GM19239 (cell line): ENCODE results near the gene CYBRD1.
"Not testable (repeated sequence)": the region's sequence is repeated elsewhere in the genome, so short reads cannot be mapped to it uniquely, and the experiment has no call there.

ENCODE experiments used
- DNase-seq: peaks from one replicate; pipeline ENCODE4 v3.0.0; 2011; ENCODE audit warnings: low spot score; ENCODE audit not compliant: insufficient read length
- FAIRE-seq: peaks from 2 replicates; lab custom pipeline; 2011; peaks lifted over from hg19 to GRCh38; lab: Jason Lieb, UNC

Gene CYBRD1

DNA sequence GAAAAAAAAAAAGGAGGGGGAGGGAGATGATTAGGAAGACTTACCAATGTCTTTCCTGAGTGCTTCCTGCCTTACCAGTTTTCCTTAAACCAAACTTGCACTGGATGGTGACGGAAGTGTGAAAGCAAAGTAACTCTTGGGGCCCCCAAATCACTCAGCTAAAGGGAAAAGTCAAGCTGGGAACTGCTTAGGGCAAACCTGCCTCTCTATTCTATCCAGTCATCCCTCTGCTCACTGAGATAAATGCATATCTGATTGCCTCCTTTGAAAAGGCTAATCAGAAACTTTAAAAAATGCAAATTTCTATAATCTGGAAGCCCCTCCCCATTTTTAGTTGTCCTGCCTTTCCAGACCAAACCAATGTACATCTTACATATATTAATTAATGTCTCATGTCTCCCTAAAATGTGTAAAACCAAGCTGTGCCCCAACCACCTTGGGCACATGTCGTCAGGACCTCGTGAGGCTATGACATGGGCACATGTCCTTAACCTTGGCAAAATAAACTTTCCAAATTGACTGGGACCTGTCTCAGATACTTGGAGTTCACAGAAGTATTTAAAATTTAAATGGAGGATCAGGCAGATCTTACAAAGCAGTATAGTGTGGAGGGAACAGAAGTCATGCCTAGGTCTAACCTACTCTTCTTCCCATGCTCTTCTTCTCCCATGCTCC is 7.2 kb upstream of the CYBRD1 start:
- DNase-seq (no peak), FAIRE-seq (no peak)

DNA sequence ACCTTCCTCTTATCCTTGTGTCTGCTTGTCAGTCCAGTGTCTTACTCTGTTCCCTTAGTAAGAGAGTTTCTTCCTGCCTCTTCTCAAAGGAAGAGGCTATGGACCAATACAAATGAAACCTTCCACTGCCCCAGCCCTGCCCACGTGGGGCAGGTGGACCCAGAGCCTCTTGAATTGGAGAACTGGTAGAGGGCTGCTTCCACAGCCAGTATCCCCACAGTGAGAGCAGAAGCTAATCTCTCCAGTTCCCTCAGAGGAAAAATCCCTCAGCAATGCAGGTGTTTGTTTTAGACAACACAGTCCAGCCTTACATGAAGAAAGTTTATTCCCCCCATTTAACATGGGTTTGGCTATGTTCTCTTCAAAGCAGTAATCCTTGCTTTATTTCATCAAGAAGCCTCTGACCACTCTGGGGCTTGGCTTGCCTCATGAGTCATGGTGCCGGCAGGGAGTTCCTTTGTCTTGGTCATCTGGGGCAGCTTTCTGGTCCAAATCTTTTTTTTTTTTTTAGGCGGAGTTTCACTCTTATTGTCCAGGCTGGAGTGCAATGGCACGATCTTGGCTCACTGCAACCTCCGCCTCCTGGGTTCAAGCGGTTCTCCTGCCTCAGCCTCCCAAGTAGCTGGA is 6.5 kb upstream of the CYBRD1 start:
- FAIRE-seq (no peak), DNase-seq (no peak)

DNA sequence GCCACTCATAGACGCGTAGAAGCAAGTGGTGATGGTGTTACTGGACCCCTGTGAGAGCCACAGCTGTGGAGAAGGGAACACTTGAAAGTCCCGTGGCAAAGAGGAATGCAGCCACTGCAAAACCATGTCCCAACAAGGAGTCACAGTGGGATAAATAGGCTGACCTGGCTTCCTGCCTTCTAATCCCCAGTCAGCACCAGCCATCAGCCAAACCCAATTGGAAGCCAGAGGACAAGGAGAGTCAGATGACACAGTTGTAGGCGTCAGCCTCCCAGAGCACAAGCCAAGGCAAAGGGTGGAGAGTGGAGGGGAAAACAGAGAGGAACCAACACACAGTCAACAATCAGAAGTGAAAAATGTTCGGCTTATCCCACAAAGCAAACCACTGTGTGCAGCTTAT is 5.5 kb upstream of the CYBRD1 start:
- no peak for FAIRE-seq
- no peak for DNase-seq

DNA sequence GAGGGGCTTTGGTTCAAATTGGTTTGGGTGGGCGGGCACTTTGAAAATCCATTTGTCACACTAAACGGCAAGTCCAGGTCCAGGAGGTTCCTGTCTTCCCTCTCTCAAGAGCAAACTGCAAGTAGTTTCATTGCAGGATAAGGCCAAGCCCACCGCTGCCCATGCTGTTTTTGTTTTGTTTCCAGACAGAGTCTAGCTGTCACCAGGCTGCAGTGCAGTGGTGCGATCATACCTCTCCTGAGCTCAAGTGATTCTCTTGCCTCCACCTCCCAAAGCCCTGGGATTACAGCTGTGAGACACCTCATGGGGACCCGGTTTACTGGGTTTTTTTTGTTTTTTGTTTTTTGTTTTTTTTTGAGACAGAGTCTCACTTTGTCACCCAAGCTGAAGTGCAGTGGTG is 1.8 kb upstream of the CYBRD1 start:
- FAIRE-seq (no peak), DNase-seq (no peak)

DNA sequence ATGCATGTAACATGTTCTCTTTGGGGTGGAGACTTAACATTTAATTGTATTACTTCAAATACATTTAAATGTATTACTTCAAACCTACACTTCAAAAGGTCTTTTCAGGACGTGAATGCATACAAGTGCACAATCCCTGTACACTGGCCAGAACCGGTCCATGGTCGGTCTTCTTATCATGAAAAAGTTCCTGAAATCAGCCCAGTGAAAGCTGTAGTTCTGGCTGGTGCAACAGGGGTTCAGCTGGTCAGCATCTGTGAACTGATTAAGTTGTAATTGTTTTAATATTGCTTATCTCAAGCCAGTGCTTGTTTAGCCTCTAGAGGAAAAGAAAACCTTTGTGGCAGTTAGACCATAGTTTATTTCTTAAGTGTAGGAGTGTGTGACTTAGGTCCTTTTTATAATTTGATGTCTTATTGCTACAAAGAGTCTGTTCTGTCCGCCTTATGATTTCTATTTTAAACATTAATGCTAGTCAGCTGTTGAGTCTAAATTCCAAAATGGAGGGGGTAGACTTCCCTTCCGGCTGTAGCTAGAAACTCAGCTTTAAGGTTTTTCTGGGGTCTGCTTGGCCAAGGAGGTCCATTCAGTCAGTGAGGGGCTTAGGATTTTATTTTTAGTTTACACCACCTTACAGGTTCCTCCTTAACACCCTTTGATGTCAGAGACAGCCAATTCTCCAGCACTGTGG is 768 bp upstream of the CYBRD1 start:
- peak; percentile 20 for DNase-seq
- FAIRE-seq = peak; percentile 49

DNA sequence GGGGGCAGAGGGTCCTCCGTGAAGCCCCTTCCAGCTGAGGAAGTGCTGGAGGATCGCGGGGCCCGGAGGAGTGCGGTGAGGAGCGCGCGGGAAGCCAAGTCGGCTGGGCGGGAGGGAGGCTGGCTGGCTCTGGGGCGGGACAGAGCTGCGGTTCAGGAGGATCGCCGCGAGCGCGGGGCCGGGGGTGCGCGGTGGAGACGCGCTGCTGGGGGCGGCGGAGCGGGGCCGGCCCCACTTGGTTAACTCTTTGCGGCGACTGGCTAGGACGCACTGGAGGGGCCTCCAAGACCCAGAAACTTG is 464 bp downstream of the CYBRD1 start:
- peak; percentile 18 for FAIRE-seq
- no peak for DNase-seq

DNA sequence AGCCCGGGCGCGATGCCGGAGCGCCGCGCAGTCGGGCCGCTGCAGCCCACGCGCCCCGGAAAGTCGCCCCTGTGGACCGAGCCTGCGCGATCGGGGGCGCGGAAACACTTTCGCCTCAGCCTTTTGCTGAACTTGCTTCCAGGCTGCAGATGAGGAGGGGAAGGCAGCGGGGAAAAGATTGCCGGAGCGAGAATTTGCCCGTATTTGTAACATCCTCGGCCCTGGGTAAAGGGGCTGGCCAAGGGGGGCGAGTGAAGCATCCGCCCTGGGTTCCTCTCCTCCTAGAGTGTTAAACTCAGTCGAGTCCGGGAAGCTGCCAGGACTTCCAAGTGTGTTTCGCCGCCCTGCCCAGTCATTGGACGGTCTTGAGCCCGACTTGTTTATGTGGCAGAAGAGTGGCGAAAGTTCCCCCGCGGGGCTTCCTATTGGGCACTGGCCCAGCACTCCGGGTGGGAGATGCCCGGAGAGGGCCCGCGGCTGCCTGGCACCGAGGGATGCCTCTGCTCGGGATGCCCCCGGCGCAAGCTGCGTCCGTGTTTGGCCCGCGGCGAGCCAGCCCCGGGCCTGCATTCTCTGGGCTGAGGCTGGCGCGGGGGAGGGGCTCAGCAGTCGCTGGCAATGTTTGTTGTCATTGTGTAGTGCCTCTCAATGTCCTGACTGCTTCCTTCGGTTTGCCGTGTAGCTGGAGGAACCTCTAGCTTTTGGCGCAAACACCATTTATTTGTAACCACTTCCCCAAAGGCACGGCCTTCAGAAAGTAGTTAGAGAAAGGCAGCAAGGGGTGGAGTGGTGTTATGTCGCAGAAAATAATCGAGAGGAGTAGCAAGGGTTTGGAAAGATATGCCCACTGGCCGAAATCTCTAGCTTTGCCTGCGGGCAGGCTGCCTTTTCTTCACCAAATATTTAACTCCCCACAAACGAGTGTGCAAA is 1.1 kb downstream of the CYBRD1 start:
- DNase-seq (peak; percentile 24), FAIRE-seq (peak; percentile 77)

DNA sequence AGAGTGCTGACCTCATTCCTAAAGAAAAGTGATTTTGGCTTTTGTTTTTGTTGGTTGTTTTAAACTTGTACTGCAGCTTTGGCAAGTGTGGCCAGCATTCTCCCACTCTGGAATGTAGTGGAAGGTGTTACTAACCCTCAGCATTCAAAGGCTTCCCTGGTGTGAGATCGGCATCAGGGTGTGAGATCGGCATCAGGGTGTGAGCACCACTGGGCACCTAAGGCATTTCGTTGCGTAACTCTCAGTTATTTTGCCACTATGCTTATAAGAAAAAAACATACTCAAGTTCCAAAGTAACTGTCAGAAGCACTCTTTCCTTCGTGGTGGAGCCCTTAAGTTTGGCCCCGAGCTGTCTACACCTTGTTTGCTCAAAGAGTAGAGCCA is 1.7 kb downstream of the CYBRD1 start:
- FAIRE-seq (no peak), DNase-seq (no peak)

DNA sequence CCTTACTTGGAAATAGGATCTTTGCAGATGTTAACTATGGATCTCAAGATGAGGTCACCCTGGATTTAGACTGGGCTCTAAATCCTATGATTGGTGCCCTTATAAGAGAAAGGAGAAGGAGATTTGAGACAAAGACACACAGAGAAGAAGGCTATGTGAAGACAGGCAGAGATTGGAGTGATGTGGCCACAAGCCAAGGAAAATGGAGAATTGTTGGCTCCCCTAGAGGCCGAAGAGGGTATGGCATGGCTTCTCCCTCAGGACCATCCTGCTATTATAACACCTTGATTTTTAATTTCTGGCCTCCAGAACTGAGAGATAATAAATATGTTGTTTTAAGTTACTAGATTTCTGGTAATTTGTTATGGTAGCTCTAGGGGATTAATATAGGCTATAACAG is 7.6 kb downstream of the CYBRD1 start:
- DNase-seq = no peak
- FAIRE-seq = peak; percentile 49

DNA sequence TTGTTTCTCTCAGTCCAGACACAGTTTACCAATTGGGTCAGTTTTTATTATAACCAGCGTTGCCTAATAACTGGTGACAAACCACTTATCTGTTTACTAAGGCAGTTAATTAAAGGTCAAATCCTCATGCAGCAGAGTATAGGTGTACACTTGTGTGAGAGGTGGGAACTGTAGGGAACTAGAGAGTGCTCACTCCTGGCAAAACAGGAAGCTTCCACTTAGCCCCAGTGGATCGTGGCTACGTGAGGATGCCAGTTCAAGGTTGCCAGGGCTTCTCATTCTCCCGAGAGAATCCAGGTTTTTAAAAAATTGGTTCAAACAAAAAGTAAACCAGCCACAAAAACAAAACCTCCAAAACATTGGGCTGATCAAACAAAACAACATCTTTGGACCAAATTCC is 8.1 kb downstream of the CYBRD1 start:
- DNase-seq (no peak), FAIRE-seq (no peak)

DNA sequence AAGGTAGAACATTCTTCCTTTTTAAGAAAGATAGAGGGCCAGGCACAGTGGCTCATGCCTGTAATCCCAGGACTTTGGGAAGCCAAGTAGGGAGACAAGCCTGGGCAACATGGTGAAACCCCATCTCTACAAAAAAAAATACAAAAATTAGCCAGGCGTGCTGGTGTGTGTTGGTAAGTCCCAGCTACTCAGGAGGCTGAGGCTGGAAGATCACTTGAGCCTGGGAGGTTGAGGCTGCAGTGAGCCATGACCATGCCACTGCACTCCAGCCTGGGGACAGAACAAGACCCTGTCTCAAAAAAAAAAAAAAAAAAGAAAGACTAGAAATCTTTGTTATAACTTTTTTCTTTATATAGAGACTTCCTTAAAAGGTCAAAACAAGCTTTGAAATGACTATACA is 8.6 kb downstream of the CYBRD1 start:
- not testable (repeated sequence) for DNase-seq, FAIRE-seq

DNA sequence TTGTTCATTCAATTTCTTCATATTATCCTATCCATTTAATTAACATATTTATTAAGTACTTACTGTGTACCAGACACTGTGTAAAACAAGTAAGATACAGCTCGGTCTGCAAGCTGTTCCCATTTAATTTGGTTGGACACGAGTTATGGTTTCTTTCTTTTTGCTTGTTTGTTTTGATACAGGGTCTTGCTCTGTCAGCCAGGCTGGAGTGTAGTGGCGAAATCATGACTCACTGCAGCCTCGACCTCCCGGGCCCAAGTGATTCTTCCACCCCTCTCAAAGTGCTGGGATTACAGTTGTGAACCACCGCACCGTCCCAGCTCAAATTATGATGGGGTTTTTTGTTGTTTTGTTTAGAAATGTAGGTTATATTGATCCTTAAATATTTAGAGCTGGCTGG is 9.0 kb downstream of the CYBRD1 start:
- DNase-seq (no peak), FAIRE-seq (no peak)

DNA sequence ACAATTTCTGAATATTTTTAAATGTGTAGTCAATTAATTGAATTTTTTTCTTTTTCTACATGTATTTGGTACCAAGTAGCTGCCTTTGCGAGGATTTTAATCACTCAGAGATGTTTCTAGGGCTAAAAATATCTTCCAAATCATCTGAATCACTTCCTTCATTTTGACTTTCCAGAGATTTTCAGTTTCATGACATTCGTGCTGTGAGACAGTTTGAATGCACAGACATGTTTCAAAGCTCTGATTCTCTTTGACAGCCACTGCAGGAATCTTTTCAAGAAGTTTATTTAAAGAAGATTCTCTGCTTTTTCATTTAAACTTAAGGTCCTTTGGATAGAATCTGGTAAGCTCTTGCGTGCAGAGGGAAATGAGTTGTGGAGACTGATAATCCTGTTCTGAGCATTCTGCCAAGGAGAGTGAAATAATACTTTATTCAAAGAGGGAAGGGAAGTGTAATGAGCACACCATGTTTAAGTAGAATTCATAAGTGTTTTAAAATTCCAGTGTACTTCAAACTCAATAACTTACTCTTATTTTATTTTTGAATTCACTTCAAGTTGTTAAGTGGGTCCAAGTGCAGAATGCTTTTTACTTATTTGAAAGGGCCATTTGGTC is 9.7 kb downstream of the CYBRD1 start:
- FAIRE-seq = peak; percentile 8
- DNase-seq = no peak

DNA sequence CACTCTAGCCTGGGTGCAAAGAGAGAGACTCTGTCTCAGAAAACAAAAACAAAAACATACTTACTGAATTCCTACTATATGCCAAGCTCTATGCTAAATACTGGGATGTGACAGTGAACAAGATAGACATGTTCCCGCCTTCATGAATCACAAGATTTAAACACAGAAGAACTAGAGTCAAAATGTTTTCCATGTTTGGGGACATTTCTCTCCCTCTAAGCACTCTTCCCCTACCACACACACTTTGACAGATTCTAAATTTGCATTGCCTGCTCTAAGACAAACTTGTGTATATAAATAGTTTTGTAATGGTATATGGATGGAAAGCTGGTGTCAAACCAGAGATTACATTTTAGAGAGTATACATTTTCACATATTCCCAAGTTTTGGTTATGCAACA is 11.1 kb downstream of the CYBRD1 start:
- DNase-seq (no peak), FAIRE-seq (no peak)

DNA sequence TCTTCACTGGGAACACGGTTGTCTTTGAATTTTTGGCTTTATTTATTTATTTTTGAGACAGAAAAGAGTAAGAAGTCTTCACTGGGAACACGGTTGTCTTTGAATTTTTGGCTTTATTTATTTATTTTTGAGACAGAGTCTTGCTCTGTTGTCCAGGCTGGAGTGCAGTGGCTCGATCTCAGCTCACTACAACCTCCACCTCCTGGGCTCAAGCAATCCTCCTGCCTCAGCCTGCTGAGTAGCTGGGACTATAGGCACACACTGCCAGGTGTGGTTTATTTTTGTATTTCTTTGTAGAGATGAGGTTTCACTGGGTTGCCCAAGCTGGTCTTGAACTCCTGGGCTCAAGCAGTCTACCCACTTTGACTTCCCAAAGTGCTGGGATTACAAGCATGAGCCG is 13.3 kb downstream of the CYBRD1 start:
- not testable (repeated sequence) for DNase-seq, FAIRE-seq

DNA sequence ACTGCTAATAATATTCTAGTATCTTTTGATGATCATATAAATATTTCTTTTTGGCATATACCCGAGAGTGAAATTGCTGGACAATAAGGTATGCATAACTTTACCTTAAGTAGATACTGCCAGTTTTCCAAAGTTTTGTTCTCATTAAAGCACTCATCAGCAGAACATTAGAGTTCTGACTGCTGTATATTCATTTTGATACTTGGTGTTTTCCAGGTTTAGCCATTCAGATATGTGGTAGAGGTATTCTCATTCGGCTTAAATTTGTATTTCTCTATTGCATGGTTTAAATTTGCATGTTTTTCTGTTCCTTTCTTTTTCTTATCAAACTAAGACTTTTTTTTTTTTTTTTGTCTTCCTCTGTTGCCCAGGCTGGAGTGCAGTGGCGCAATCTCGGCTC is 18.2 kb downstream of the CYBRD1 start:
- FAIRE-seq = no peak

DNA sequence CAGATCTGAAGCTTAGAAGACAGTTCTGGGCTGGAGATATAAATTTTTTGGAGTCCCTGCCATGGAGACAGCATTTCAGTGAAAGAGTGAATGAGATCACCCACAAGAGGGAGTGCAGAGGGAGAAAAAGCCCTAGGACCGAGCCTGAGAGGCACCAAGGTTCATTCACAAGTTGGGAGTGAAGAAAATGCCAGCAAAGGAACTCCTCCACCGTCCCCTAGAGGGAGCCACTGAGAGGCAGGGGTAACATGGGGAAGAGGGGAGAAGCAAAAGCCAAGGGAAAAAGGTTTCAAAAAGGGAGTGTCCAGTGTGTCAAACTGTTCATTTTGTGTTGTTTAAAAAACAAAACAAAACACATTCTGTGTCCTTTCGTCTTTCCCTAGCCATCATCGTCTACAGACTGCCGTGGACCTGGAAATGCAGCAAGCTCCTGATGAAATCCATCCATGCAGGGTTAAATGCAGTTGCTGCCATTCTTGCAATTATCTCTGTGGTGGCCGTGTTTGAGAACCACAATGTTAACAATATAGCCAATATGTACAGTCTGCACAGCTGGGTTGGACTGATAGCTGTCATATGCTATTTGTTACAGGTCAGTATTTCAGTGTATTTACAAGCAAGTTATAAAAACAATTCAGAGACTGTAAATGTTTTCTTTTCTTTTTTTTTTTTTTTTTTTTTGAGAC is 19.1 kb downstream of the CYBRD1 start:
- FAIRE-seq (no peak), DNase-seq (no peak)

More for the DNA sequence above, 18.2 kb downstream of the CYBRD1 start:
- DNase-seq = no peak

DNA sequence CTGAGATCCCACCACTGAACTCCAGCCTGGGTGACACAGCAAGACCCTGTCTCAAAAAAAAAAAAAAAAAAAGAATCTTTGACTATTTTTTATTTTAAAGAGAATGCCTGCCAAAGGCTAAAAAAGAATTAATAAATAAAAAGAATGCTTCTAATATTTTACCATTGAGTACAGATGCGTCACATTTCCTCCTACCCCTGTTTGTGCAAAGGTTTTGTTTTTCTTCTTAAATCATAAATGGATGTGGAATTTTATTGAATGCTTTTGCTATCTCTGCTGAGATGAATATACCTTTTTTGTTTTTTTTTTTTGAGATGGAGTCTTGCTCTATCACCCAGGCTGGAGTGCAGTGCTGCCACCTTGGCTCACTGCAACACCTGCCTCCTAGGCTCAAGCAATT is 22.8 kb downstream of the CYBRD1 start:
- DNase-seq (no peak), FAIRE-seq (no peak)

DNA sequence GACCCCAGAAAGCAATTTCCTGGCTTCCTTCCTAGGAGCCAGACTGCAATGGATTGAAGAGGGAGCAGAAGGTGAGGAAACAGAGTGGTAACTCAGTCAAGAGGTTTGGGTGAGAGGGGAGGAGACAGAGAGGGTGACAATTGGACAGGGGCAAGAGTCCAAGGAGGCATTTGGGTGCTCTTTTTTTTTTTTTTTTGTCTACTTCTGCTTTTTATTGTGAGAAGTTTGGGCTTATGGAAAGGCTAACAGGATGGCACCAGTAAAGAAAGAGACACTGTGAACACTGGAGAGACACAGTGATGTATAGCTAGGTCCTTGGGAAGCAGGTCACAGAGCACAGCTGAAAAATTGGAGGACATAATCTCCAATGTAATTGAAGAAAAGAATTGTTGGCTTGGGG is 25.0 kb downstream of the CYBRD1 start:
- FAIRE-seq (no peak), DNase-seq (no peak)

DNA sequence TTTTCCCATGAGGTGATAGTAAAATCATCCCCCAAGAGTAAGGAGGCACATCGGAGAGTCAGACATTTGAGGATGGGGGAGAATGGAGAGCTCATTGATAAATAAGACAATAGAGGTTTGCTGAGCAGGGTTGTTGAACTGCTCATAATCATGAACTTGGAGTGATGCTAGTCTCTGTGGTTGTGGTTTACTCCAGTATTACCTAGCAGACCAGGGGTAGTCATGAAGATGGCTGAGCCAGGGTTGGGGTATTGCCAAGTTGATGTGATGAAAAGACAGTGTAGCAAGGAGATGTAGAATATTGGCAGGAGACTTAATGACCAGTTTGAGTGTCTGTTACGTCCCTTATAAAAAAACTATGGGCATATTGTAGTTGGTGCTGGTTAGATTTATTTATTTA is 25.4 kb downstream of the CYBRD1 start:
- no peak for DNase-seq
- no peak for FAIRE-seq
